HG03039 (cell line): ENCODE measurements around the gene XKR3.
"Not testable (repeated sequence)": the region's sequence is repeated elsewhere in the genome, so short reads cannot be mapped to it uniquely, and the experiment has no call there.

Source experiments
- ATAC-seq: cut with Tn5 transposase; IDR thresholded peaks from one replicate; pipeline ENCODE4 v1.9.1; 2021; ENCODE audit warnings: mild to moderate bottlenecking, moderate library complexity; ENCODE audit not compliant: unreplicated experiment

Gene XKR3

GRCh38 chr22:16824716-16825687 lies at the start of gene XKR3:
XKR3 (minus strand) TSS chr22:16825411; CDS start chr22:16808073, 17,338 bp downstream.
- ATAC-seq = peak; percentile 65

- not testable (repeated sequence) for ATAC-seq
These were observed 44.4 kb upstream of the XKR3 start for GRCh38 chr22:16869640-16870039.

- no peak for ATAC-seq
These were observed 41.0 kb upstream of the XKR3 start for GRCh38 chr22:16866167-16866566.

- ATAC-seq = not testable (repeated sequence)
These were observed 31.6 kb upstream of the XKR3 start for GRCh38 chr22:16856851-16857250.

- ATAC-seq = no peak
These were observed 29.4 kb upstream of the XKR3 start for GRCh38 chr22:16854631-16855030.

GRCh38 chr22:16851268-16851996 lies 26.2 kb upstream of the XKR3 start:
- ATAC-seq = not testable (repeated sequence)

GRCh38 chr22:16847271-16847670 lies 22.1 kb upstream of the XKR3 start:
- no peak for ATAC-seq

- ATAC-seq = no peak
These were observed 20.7 kb upstream of the XKR3 start for GRCh38 chr22:16845881-16846280.

GRCh38 chr22:16845465-16845864 lies 20.3 kb upstream of the XKR3 start:
- no peak for ATAC-seq

GRCh38 chr22:16844529-16844928 lies 19.3 kb upstream of the XKR3 start:
- no peak for ATAC-seq

GRCh38 chr22:16838073-16838472 lies 12.9 kb upstream of the XKR3 start:
- no peak for ATAC-seq

- ATAC-seq = no peak
These were observed 9.8 kb upstream of the XKR3 start for GRCh38 chr22:16834971-16835370.

GRCh38 chr22:16831257-16831656 lies 6.0 kb upstream of the XKR3 start:
- ATAC-seq = no peak

- no peak for ATAC-seq
These were observed 4.8 kb upstream of the XKR3 start for GRCh38 chr22:16829985-16830384.

- no peak for ATAC-seq
These were observed 3.7 kb upstream of the XKR3 start for GRCh38 chr22:16828876-16829275.

GRCh38 chr22:16827506-16827905 lies 2.3 kb upstream of the XKR3 start:
- no peak for ATAC-seq

- ATAC-seq = no peak
These were observed 6.0 kb downstream of the XKR3 start for GRCh38 chr22:16819249-16819648.

GRCh38 chr22:16818538-16818937 lies 6.7 kb downstream of the XKR3 start:
- no peak for ATAC-seq

GRCh38 chr22:16815073-16815472 lies 10.1 kb downstream of the XKR3 start:
- ATAC-seq = no peak

GRCh38 chr22:16810188-16810802 lies 14.9 kb downstream of the XKR3 start:
- ATAC-seq = no peak

GRCh38 chr22:16808744-16809143 lies 16.5 kb downstream of the XKR3 start:
- ATAC-seq = no peak
